H1 (cell line): ENCODE data around the gene MRPS25. TPM values are rescaled to one million over a fixed set of nuclear protein-coding genes. Genes with fewer than 3 reads are reported as not detected.

ENCODE experiments used
- ATF3 ChIP-seq: IDR thresholded peaks from 2 replicates; pipeline ENCODE4 v1.6.1; 2011; ENCODE audit warnings: low read depth, mild to moderate bottlenecking, low read length; ENCODE audit not compliant: insufficient read depth
- BCL11A ChIP-seq, 2 experiments: IDR thresholded peaks; one replicate each; pipeline ENCODE4 v1.6.1; 2011; ENCODE audit warnings: low read depth in 2 of 2, low read length in 2 of 2, mild to moderate bottlenecking in 2 of 2
- CHD1 ChIP-seq: IDR thresholded peaks from 2 replicates; pipeline ENCODE4 v1.6.1; 2012; ENCODE audit warnings: low read depth, low read length, improper control_type of control experiment
- CHD7 ChIP-seq: fragments of 300-600 bp; sonication (generic); IDR thresholded peaks from 2 replicates; pipeline ENCODE4 v1.7.1; 2012; ENCODE audit warnings: low read length, moderate library complexity, mild to moderate bottlenecking, inconsistent platforms; ENCODE audit not compliant: insufficient replicate concordance
- CREB1 ChIP-seq: IDR thresholded peaks from 2 replicates; pipeline ENCODE4 v1.6.1; 2012; ENCODE audit warnings: inconsistent platforms
- EGR1 ChIP-seq: IDR thresholded peaks from 2 replicates; pipeline ENCODE4 v1.6.1; 2011; ENCODE audit warnings: low read depth, low read length, borderline replicate concordance
- NRF1 ChIP-seq: IDR thresholded peaks from 2 replicates; pipeline ENCODE4 v1.6.1; 2011; ENCODE audit warnings: mild to moderate bottlenecking, low read depth, low read length, improper control_type of control experiment
- RAD21 ChIP-seq, 2 experiments: IDR thresholded peaks in 1 of 2; conservative IDR thresholded peaks in 1 of 2; 2 replicates each; pipeline ENCODE4 v1.6.1; 2011; ENCODE audit warnings: low read depth in 2 of 2, low read length in 2 of 2, improper control_type of control experiment in 1 of 2, inconsistent platforms in 1 of 2, mild to moderate bottlenecking in 1 of 2, moderate library complexity in 1 of 2
- SIX5 ChIP-seq: IDR thresholded peaks from 2 replicates; pipeline ENCODE4 v1.6.1; 2011; ENCODE audit warnings: mild to moderate bottlenecking, low read depth, low read length
- SRF ChIP-seq: IDR thresholded peaks from 2 replicates; pipeline ENCODE4 v1.6.1; 2011; ENCODE audit warnings: mild to moderate bottlenecking, low read depth, low read length, moderate library complexity
- TAF7 ChIP-seq: optimal IDR thresholded peaks from 2 replicates; pipeline ENCODE3; 2011; ENCODE audit warnings: low read depth, mild to moderate bottlenecking, inconsistent platforms, low read length, moderate library complexity, borderline replicate concordance
- ZNF274 ChIP-seq: IDR thresholded peaks from 2 replicates; pipeline ENCODE4 v1.7.0; 2012; ENCODE audit warnings: low read length, borderline replicate concordance; ENCODE audit errors: extremely low read depth
- polyA plus RNA-seq, 7 experiments: library from polyadenylated mRNA; depleted of rRNA in 3 of 7; stranded (reverse) in 5 of 7; unstranded in 2 of 7; fragments of >200 nt in 5 of 7; fragments of 200-250 nt in 2 of 7; gene quantifications; 1 replicate in 5 of 7; 2 replicates in 1 of 7; 4 replicates in 1 of 7; pipeline versions ENCODE4 v1.2.1 to v1.2.3, GENCODE V29; 2011 to 2013; ENCODE audit warnings: missing spikeins in 2 of 7, mixed read lengths in 2 of 7
- total RNA-seq: library from RNA; stranded (reverse); fragmentation: NEBNext Ultra II Directional; extraction: Animal tissue kit (Norgen Biotek cat#: 25700); gene quantifications from 2 replicates; pipeline ENCODE4 v1.2.1, GENCODE V29; 2021

Gene MRPS25
- total and polyA plus RNA-seq, 2 of the 8 experiments (the other 6 are each of a cell fraction or from before 2014, with no cell fraction given), result 23.0 to 56.5 TPM

- TF ChIP-seq CHD7, result no peak
- peak; percentile 49 to 63 for TF ChIP-seq RAD21 (IDR thresholded peaks at IDR 0.05 in 1 of 2, conservative IDR thresholded peaks at IDR 0.05 in 1 of 2; ENCODE audit: low read depth in 2 of 2, low read length in 2 of 2)
- TF ChIP-seq SRF, result no peak
- no peak for TF ChIP-seq SIX5
- no peak for TF ChIP-seq BCL11A (IDR thresholded peaks at IDR 0.05; ENCODE audit: low read depth in 2 of 2, low read length in 2 of 2)
- TF ChIP-seq ATF3, result no peak
- TF ChIP-seq TAF7, result peak; percentile 18
- TF ChIP-seq NRF1, result no peak
- TF ChIP-seq CREB1, result 0 out of 2 replicates have a peak, but pooled peaks have one; percentile 22
- TF ChIP-seq EGR1, result no peak
- TF ChIP-seq CHD1, result no peak
- TF ChIP-seq ZNF274, result no peak
Observed at GRCh38 chr3:15051531-15051930, 13.6 kb downstream of the MRPS25 start (continued).
